Measurements from ENCODE around the gene JSRP1. TPM values are rescaled to one million over a fixed set of nuclear protein-coding genes. Genes with fewer than 3 reads are reported as not detected.

Gene JSRP1
- polyA plus RNA-seq, 1 of the 3 experiments (the other 2 are of a cell fraction): 0.76 TPM

- TF ChIP-seq ZBTB33 (IDR thresholded peaks at IDR 0.05; ENCODE audit: borderline replicate concordance, low read depth) (no peak), MAX (IDR thresholded peaks at IDR 0.05; ENCODE audit: low read depth) (no peak), JUND (IDR thresholded peaks at IDR 0.05) (no peak), POLR2AphosphoS5 (IDR thresholded peaks at IDR 0.05; ENCODE audit: low read depth, low read length) (no peak), SIN3A (IDR thresholded peaks at IDR 0.05; ENCODE audit: borderline replicate concordance, low read depth, low read length) (no peak), FOXM1 (IDR thresholded peaks at IDR 0.05; ENCODE audit: low read depth) (no peak), GATA2 (CRISPR knock-in tag; IDR thresholded peaks at IDR 0.05) (no peak), CHD2 (IDR thresholded peaks at IDR 0.05; ENCODE audit: low read length, partially characterized antibody) (no peak), USF1 (IDR thresholded peaks at IDR 0.05; ENCODE audit: borderline replicate concordance, low read depth) (no peak)
- TF ChIP-seq, protein P1, sequence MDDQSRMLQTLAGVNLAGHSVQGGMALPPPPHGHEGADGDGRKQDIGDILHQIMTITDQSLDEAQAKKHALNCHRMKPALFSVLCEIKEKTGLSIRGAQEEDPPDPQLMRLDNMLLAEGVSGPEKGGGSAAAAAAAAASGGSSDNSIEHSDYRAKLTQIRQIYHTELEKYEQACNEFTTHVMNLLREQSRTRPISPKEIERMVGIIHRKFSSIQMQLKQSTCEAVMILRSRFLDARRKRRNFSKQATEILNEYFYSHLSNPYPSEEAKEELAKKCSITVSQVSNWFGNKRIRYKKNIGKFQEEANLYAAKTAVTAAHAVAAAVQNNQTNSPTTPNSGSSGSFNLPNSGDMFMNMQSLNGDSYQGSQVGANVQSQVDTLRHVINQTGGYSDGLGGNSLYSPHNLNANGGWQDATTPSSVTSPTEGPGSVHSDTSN (IDR thresholded peaks at IDR 0.05): no peak
Measured at GRCh38 chr19:2275588-2276428, 19.6 kb upstream of the JSRP1 start (continued).

GRCh38 chr19:2274931-2275535 lies 18.8 kb upstream of the JSRP1 start:
- no peaks in the 10 kb centered on the region for H3K9me2 ChIP-seq
- H3K27me3 ChIP-seq (ENCODE audit: insufficient read depth): no peaks in the 10 kb centered on the region
- POLR2A ChIA-PET: interaction anchor here (1.0 to 1.9 kb wide), 4 partner anchors 15 to 41 kb away, joined by 3 to 6 read pairs (median 3); no protein-coding TSS in a partner anchor
- peaks cover 52% of the 10 kb centered on the region for H4K20me1 ChIP-seq (ENCODE audit: insufficient read depth)
- TF ChIP-seq RCOR1 (IDR thresholded peaks at IDR 0.05; ENCODE audit: low read length): no peak
- peak; percentile 88 for TF ChIP-seq RAD21 (IDR thresholded peaks at IDR 0.05; ENCODE audit: low read length)
- peak; percentile 88 for TF ChIP-seq SMC3 (IDR thresholded peaks at IDR 0.05; ENCODE audit: low read depth, low read length)
- no peak for TF ChIP-seq YY1 (IDR thresholded peaks at IDR 0.05; ENCODE audit: low read depth)
- TF ChIP-seq, protein P2, sequence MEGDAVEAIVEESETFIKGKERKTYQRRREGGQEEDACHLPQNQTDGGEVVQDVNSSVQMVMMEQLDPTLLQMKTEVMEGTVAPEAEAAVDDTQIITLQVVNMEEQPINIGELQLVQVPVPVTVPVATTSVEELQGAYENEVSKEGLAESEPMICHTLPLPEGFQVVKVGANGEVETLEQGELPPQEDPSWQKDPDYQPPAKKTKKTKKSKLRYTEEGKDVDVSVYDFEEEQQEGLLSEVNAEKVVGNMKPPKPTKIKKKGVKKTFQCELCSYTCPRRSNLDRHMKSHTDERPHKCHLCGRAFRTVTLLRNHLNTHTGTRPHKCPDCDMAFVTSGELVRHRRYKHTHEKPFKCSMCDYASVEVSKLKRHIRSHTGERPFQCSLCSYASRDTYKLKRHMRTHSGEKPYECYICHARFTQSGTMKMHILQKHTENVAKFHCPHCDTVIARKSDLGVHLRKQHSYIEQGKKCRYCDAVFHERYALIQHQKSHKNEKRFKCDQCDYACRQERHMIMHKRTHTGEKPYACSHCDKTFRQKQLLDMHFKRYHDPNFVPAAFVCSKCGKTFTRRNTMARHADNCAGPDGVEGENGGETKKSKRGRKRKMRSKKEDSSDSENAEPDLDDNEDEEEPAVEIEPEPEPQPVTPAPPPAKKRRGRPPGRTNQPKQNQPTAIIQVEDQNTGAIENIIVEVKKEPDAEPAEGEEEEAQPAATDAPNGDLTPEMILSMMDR (IDR thresholded peaks at IDR 0.05): peak; percentile 59
- TF ChIP-seq SIN3A (IDR thresholded peaks at IDR 0.05; ENCODE audit: borderline replicate concordance, low read depth, low read length): peak; percentile 65; the same call in 1 of the 2 replicates
- peak; percentile 94 for TF ChIP-seq MXI1 (IDR thresholded peaks at IDR 0.05; ENCODE audit: low read depth, low read length)
- TF ChIP-seq, protein P3, sequence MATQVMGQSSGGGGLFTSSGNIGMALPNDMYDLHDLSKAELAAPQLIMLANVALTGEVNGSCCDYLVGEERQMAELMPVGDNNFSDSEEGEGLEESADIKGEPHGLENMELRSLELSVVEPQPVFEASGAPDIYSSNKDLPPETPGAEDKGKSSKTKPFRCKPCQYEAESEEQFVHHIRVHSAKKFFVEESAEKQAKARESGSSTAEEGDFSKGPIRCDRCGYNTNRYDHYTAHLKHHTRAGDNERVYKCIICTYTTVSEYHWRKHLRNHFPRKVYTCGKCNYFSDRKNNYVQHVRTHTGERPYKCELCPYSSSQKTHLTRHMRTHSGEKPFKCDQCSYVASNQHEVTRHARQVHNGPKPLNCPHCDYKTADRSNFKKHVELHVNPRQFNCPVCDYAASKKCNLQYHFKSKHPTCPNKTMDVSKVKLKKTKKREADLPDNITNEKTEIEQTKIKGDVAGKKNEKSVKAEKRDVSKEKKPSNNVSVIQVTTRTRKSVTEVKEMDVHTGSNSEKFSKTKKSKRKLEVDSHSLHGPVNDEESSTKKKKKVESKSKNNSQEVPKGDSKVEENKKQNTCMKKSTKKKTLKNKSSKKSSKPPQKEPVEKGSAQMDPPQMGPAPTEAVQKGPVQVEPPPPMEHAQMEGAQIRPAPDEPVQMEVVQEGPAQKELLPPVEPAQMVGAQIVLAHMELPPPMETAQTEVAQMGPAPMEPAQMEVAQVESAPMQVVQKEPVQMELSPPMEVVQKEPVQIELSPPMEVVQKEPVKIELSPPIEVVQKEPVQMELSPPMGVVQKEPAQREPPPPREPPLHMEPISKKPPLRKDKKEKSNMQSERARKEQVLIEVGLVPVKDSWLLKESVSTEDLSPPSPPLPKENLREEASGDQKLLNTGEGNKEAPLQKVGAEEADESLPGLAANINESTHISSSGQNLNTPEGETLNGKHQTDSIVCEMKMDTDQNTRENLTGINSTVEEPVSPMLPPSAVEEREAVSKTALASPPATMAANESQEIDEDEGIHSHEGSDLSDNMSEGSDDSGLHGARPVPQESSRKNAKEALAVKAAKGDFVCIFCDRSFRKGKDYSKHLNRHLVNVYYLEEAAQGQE (IDR thresholded peaks at IDR 0.05; ENCODE audit: low read depth, low read length): peak; percentile 61; the same call in 1 of the 2 replicates
- 0 out of 2 replicates have a peak, but pooled peaks have one; percentile 24 for TF ChIP-seq MAX (IDR thresholded peaks at IDR 0.05; ENCODE audit: low read depth)
- 72% methylated on average over 12 of the region's 16 CpGs for WGBS (ENCODE audit: low lambda C conversion rate)
- H3K79me2 ChIP-seq (ENCODE audit: insufficient read depth): peaks cover 57% of the 10 kb centered on the region
- peak; percentile 89 for DNase-seq
- CTCF ChIA-PET: interaction anchor here (0.6 to 11.9 kb wide), 24 partner anchors 8 to 1042 kb away, joined by 3 to 284 read pairs (median 6); partner anchors contain the start of genes LINGO3, LSM7, PLEKHJ1 and SF3A2
- H3K4me1 ChIP-seq (ENCODE audit: control insufficient read depth in 1 of 2, insufficient read depth in 2 of 2, low read depth in 1 of 2, low read length in 1 of 2): peaks cover 4 to 28% of the 10 kb centered on the region in 2 experiments; a peak in 1 of 4 replicates
- H3K27ac ChIP-seq (ENCODE audit: low read depth in 2 of 2, low read length in 1 of 2): peak overlapping the region in 1 of 2 experiments; percentile 46; a peak in 2 of 4 replicates
- no peak overlapping the region for H3K4me2 ChIP-seq
- H3K9ac ChIP-seq: no peak overlapping the region
- H3K36me3 ChIP-seq (replicated peaks in 1 of 2; ENCODE audit: control insufficient read depth in 1 of 2, insufficient read depth in 2 of 2, low read length in 1 of 2): peaks cover 17 to 26% of the 10 kb centered on the region in 2 experiments
- H3F3A ChIP-seq (replicated peaks; ENCODE audit: insufficient read depth): peaks cover 17% of the 10 kb centered on the region
- H2AFZ ChIP-seq (ENCODE audit: low read depth): no peak overlapping the region
- no peak overlapping the region for H3K4me3 ChIP-seq (ENCODE audit: low read depth in 2 of 2, low read length in 1 of 2)
- H3K9me3 ChIP-seq: no peaks in the 10 kb centered on the region
